HCT116 (cell line): ENCODE measurements around the gene EBP. TPM values are rescaled to one million over a fixed set of nuclear protein-coding genes. Genes with fewer than 3 reads are reported as not detected.

Source experiments
- ATAC-seq: fragments of 200-7000 bp; cut with Tn5 transposase; 2 replicates; pipeline ENCODE4 v1.9.1; 2020; ENCODE audit warnings: mild to moderate bottlenecking, moderate library complexity
- BruUV-seq: library from RNA; stranded (reverse); fragments of 400-500 nt; replicated peaks from 2 replicates; lab custom pipeline; 2021; lab: Mats Ljungman, UMichigan
- CTCF ChIA-PET: fragments of 300-600 bp; sonication (Branson Sonifier 250); formaldehyde crosslinking; loops from one replicate; lab custom pipeline; 2021; ENCODE audit warnings: antibody characterized with exemption; lab: Charles Lee
- POLR2A ChIA-PET: fragments of 300-600, 350-600 bp; sonication (Branson Sonifier 250); formaldehyde crosslinking; loops from one replicate; lab custom pipeline; 2021; ENCODE audit warnings: antibody characterized with exemption; lab: Charles Lee
- RAD21 ChIA-PET, 2 experiments: fragments of 300-600 bp; sonication (Branson Sonifier 250); formaldehyde crosslinking; loops; one replicate each; lab custom pipeline; 2023; ENCODE audit warnings: low total read pairs in 2 of 2; ENCODE audit not compliant: uncharacterized antibody in 2 of 2, unreplicated experiment in 2 of 2, low non-redundant PET in 1 of 2; lab: Charles Lee
- DNase-seq: peaks from one replicate; pipeline ENCODE4 v3.0.0-alpha.2; 2010; ENCODE audit warnings: low read depth, low spot score
- H2AFZ ChIP-seq: fragments of 200-600 bp; shearing (Covaris generic), sonication (generic); 2 replicates; pipeline ENCODE4 v1.6.1; 2017; ENCODE audit warnings: low read depth, mixed run types, mixed read lengths, antibody characterized with exemption, low read length; ENCODE audit not compliant: poor library complexity, severe bottlenecking
- H3K27ac ChIP-seq: 2 replicates; pipeline ENCODE4 v1.5.1; 2012; ENCODE audit warnings: low read depth, low read length
- H3K27me3 ChIP-seq: fragments of 200-600 bp; sonication (generic); 2 replicates; pipeline ENCODE4 v1.6.1; 2016; ENCODE audit warnings: mixed run types, low read length, mixed read lengths; ENCODE audit not compliant: insufficient read depth
- H3K36me3 ChIP-seq, 2 experiments: fragments of 200-500 bp in 1 of 2; fragments of 200-600 bp in 1 of 2; sonication (Bioruptor generic) in 1 of 2; sonication (generic) in 1 of 2; 2 replicates each; pipeline versions ENCODE4 v1.5.1 to v1.6.1; 2014 to 2016; ENCODE audit warnings: low read length in 2 of 2, inconsistent platforms in 1 of 2, mixed read lengths in 1 of 2, mixed run types in 1 of 2; ENCODE audit not compliant: insufficient read depth in 2 of 2, control insufficient read depth in 1 of 2
- H3K4me1 ChIP-seq, 2 experiments: fragments of 200-600 bp in 1 of 2; sonication (generic) in 1 of 2; 2 replicates each; pipeline versions ENCODE4 v1.5.1 to v1.6.1; 2012 to 2017; ENCODE audit warnings: low read length in 2 of 2, inconsistent platforms in 1 of 2, mild to moderate bottlenecking in 1 of 2, mixed read lengths in 1 of 2, mixed run types in 1 of 2, moderate library complexity in 1 of 2; ENCODE audit not compliant: insufficient read depth in 2 of 2, control insufficient read depth in 1 of 2
- H3K4me2 ChIP-seq: fragments of 200-600 bp; sonication (generic); 2 replicates; pipeline ENCODE4 v1.6.1; 2017; ENCODE audit warnings: mixed run types, low read length, mixed read lengths
- H3K4me3 ChIP-seq, 2 experiments: fragments of 200-600 bp in 1 of 2; sonication (generic) in 1 of 2; replicated peaks in 1 of 2; 2 replicates each; pipeline ENCODE4 v1.5.1; 2011 to 2016; ENCODE audit warnings: low read length in 2 of 2, control low read depth in 1 of 2, low read depth in 1 of 2, mild to moderate bottlenecking in 1 of 2, mixed read lengths in 1 of 2, mixed run types in 1 of 2
- H3K79me2 ChIP-seq: fragments of 200-600 bp; sonication (generic); 2 replicates; pipeline ENCODE4 v1.6.1; 2017; ENCODE audit warnings: mild to moderate bottlenecking, mixed run types, low read length, moderate library complexity, mixed read lengths; ENCODE audit not compliant: insufficient read depth
- H3K9ac ChIP-seq: fragments of 200-600 bp; sonication (generic); 2 replicates; pipeline ENCODE4 v1.6.1; 2016; ENCODE audit warnings: low read length, mixed read lengths
- H3K9me2 ChIP-seq: fragments of 200-600 bp; sonication (generic), shearing (Covaris generic); 2 replicates; pipeline ENCODE4 v1.6.1; 2017; ENCODE audit warnings: mixed run types, mild to moderate bottlenecking, moderate library complexity; ENCODE audit not compliant: insufficient read depth
- H3K9me3 ChIP-seq, 2 experiments: fragments of 200-500 bp in 1 of 2; fragments of 200-600 bp in 1 of 2; sonication (Bioruptor generic) in 1 of 2; sonication (generic) in 1 of 2; 2 replicates each; pipeline ENCODE4 v1.6.1; 2014 to 2017; ENCODE audit warnings: low read length in 2 of 2, mixed read lengths in 2 of 2, inconsistent platforms in 1 of 2, low read depth in 1 of 2, mild to moderate bottlenecking in 1 of 2, mixed run types in 1 of 2, moderate library complexity in 1 of 2; ENCODE audit not compliant: control insufficient read depth in 1 of 2, insufficient read depth in 1 of 2
- H4K20me1 ChIP-seq: fragments of 200-600 bp; sonication (generic), shearing (Covaris generic); 2 replicates; pipeline ENCODE4 v1.6.1; 2017; ENCODE audit warnings: mixed run types, mild to moderate bottlenecking, moderate library complexity; ENCODE audit not compliant: insufficient read depth
- ATF3 ChIP-seq: IDR thresholded peaks from 2 replicates; pipeline ENCODE4 v1.6.1; 2012
- CBX3 ChIP-seq: IDR thresholded peaks from 2 replicates; pipeline ENCODE4 v1.6.1; 2012; ENCODE audit warnings: low read depth
- CEBPB ChIP-seq: IDR thresholded peaks from 2 replicates; pipeline ENCODE4 v1.6.1; 2012; ENCODE audit warnings: low read depth
- CTCF ChIP-seq, 3 experiments: fragments of 200-600 bp in 1 of 3; sonication (generic) in 1 of 3; IDR thresholded peaks in 2 of 3; conservative IDR thresholded peaks in 1 of 3; 2 replicates each; pipeline ENCODE4 v1.5.1; 2012 to 2017; ENCODE audit warnings: low read depth in 2 of 3, low read length in 2 of 3, antibody characterized with exemption in 1 of 3, borderline replicate concordance in 1 of 3, control low read depth in 1 of 3, mild to moderate bottlenecking in 1 of 3, mixed read lengths in 1 of 3, mixed run types in 1 of 3, moderate library complexity in 1 of 3; ENCODE audit not compliant: insufficient read depth in 1 of 3
- EGR1 ChIP-seq: IDR thresholded peaks from 2 replicates; pipeline ENCODE4 v1.6.1; 2012; ENCODE audit warnings: low read depth
- ELF1 ChIP-seq: IDR thresholded peaks from 2 replicates; pipeline ENCODE4 v1.6.1; 2012; ENCODE audit warnings: low read depth, borderline replicate concordance
- EZH2phosphoT487 ChIP-seq: fragments of 200-600 bp; IDR thresholded peaks from 2 replicates; pipeline ENCODE4 v1.6.1; 2018; ENCODE audit warnings: antibody characterized with exemption, borderline replicate concordance
- FOSL1 ChIP-seq: IDR thresholded peaks from 2 replicates; pipeline ENCODE4 v1.6.1; 2012; ENCODE audit warnings: low read depth
- JUND ChIP-seq: IDR thresholded peaks from 2 replicates; pipeline ENCODE4 v1.6.1; 2012
- POLR2A ChIP-seq: IDR thresholded peaks from 2 replicates; pipeline ENCODE4 v1.7.0; 2011; ENCODE audit warnings: borderline replicate concordance; ENCODE audit not compliant: insufficient read depth, insufficient read length; ENCODE audit errors: extremely low read depth
- POLR2AphosphoS5 ChIP-seq: IDR thresholded peaks from 2 replicates; pipeline ENCODE4 v1.6.1; 2011; ENCODE audit warnings: mild to moderate bottlenecking, low read depth, low read length, moderate library complexity
- RAD21 ChIP-seq: IDR thresholded peaks from 2 replicates; pipeline ENCODE4 v1.6.1; 2012; ENCODE audit warnings: low read depth, mild to moderate bottlenecking
- REST ChIP-seq: IDR thresholded peaks from 2 replicates; pipeline ENCODE4 v1.6.1; 2012; ENCODE audit warnings: low read depth
- SIN3A ChIP-seq: IDR thresholded peaks from 2 replicates; pipeline ENCODE4 v1.6.1; 2012; ENCODE audit warnings: low read depth
- TCF7L2 ChIP-seq: IDR thresholded peaks from 2 replicates; pipeline ENCODE4 v1.7.0; 2011; ENCODE audit warnings: borderline replicate concordance, inconsistent platforms; ENCODE audit not compliant: insufficient read depth, insufficient read length; ENCODE audit errors: extremely low read depth
- ZBTB33 ChIP-seq: IDR thresholded peaks from 2 replicates; pipeline ENCODE4 v1.6.1; 2011; ENCODE audit warnings: mild to moderate bottlenecking, low read length, moderate library complexity; ENCODE audit not compliant: insufficient replicate concordance; ENCODE audit errors: extremely low read depth
- ZFX ChIP-seq: fragments of 450-650 bp; IDR thresholded peaks from 2 replicates; pipeline ENCODE4 v1.6.1; 2017
- ZNF274 ChIP-seq: fragments of 200-500 bp; sonication (Bioruptor generic); IDR thresholded peaks from 2 replicates; pipeline ENCODE4 v1.6.1; 2014; ENCODE audit warnings: mild to moderate bottlenecking, low read depth, low read length, inconsistent platforms
- intact Hi-C: fragments of 100-400 bp; cut with micrococcal nuclease; formaldehyde crosslinking; loops from 2 replicates; pipeline ENCODE4 v1.10.0; 2022
- total RNA-seq: library from RNA; stranded (reverse); gene quantifications from one replicate; pipeline ENCODE4 v1.2.1, GENCODE V29; 2021; ENCODE audit not compliant: unreplicated experiment
- TF ChIP-seq, protein P1 (sequence below): IDR thresholded peaks from 2 replicates; pipeline ENCODE4 v1.6.1; 2012

Gene EBP
- total RNA-seq, 1 experiment from 2014 or later, result 93.8 TPM

DNA sequence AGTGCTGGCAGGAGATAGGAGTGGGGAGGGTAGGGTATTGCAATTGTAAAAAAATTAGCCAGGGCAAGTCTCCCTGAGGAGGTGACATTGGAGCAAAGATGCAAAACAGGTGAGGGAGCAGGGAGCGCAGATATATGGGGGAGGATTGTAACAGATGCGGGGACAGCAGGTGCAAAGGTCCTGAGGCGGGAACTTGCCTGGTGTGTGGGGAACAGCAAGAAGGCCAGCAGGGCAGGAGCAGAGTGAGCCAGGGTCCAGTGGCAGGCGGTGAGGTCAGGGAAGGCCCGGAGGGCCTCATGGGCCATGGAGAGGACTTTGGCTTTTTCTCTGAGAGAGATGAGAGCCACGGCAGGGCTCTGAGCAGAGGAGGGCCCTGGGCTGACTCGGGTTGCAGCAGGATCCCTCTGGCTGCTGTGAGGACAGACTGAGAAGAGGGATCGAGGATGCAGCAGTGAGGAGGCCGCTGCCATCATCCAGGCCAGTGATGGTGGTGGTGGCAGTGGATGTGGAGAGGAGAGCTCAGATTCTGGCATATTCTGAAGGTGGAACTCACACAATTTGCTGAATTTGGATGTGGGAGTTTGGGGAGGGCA lies 6.6 kb upstream of the EBP start:
- H3K27ac ChIP-seq, result no peak overlapping the region
- intact Hi-C loops, result no loop called here
- TF ChIP-seq ZNF274 (no peak), FOSL1 (no peak), REST (no peak), POLR2AphosphoS5 (no peak), CBX3 (no peak), EZH2phosphoT487 (no peak), JUND (no peak), ZBTB33 (no peak), EGR1 (no peak), ZFX (no peak), TCF7L2 (no peak), POLR2A (no peak), ELF1 (no peak), ATF3 (no peak), RAD21 (no peak), CEBPB (no peak), SIN3A (no peak), CTCF (IDR thresholded peaks at IDR 0.05 in 2 of 3, conservative IDR thresholded peaks at IDR 0.05 in 1 of 3; ENCODE audit: borderline replicate concordance in 1 of 3, insufficient read depth in 1 of 3, low read depth in 2 of 3, low read length in 2 of 3) (no peak)
- TF ChIP-seq, protein P1, sequence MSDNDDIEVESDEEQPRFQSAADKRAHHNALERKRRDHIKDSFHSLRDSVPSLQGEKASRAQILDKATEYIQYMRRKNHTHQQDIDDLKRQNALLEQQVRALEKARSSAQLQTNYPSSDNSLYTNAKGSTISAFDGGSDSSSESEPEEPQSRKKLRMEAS, result no peak

More for the DNA sequence above, 6.6 kb upstream of the EBP start:
- Histone ChIP-seq H3K4me1 (peaks cover under 1 to 1% of the 10 kb centered on the region in 2 experiments; a peak in 2 of 4 replicates), H2AFZ (no peak overlapping the region), H3K9me3 (no peaks in the 10 kb centered on the region), H3K9me2 (no peaks in the 10 kb centered on the region), H3K9ac (no peak overlapping the region), H3K79me2 (no peaks in the 10 kb centered on the region), H3K36me3 (no peaks in the 10 kb centered on the region), H3K4me3 (no peak overlapping the region), H4K20me1 (no peaks in the 10 kb centered on the region), H3K27me3 (no peaks in the 10 kb centered on the region), H3K4me2 (no peak overlapping the region)
- RAD21 ChIA-PET, result no interaction called here
- BruUV-seq, result no TSS peak
- ATAC-seq (no peak), DNase-seq (no peak)
- POLR2A ChIA-PET, result no interaction called here
- CTCF ChIA-PET, result no interaction called here
